HG02884 (cell line): ENCODE results near the gene ONECUT3.

Experiments
- ATAC-seq: cut with Tn5 transposase; IDR thresholded peaks from one replicate; pipeline ENCODE4 v1.9.1; 2021; ENCODE audit warnings: mild to moderate bottlenecking, moderate library complexity; ENCODE audit not compliant: unreplicated experiment

The ONECUT3 gene

GRCh38 chr19:1828279-1829238 is 75.3 kb downstream of the ONECUT3 start:
- ATAC-seq, result no peak

- no peak for ATAC-seq
Measured at GRCh38 chr19:1829958-1830357, 76.7 kb downstream of the ONECUT3 start.

GRCh38 chr19:1830568-1830967 is 77.3 kb downstream of the ONECUT3 start:
- no peak for ATAC-seq
